KOPT-K1 (cell line): ENCODE results near the gene HMGN1.
A peak's percentile ranks its signal among the peaks of the same experiment; 100 is the strongest.
"Not testable (repeated sequence)": the region's sequence is repeated elsewhere in the genome, so short reads cannot be mapped to it uniquely, and the experiment has no call there.

Experiments used
- H3K27ac ChIP-seq: fragments of 200-600 bp; sonication (generic); 2 replicates; pipeline ENCODE4 v1.5.1; 2016; ENCODE audit warnings: antibody characterized with exemption, mild to moderate bottlenecking, low read depth, low read length; ENCODE audit not compliant: poor library complexity, severe bottlenecking
- H3K36me3 ChIP-seq: fragments of 200-600 bp; sonication (generic); 2 replicates; pipeline ENCODE4 v1.5.1; 2017; ENCODE audit warnings: antibody characterized with exemption, mild to moderate bottlenecking, low read length, moderate library complexity; ENCODE audit not compliant: insufficient read depth
- H3K9me3 ChIP-seq: fragments of 200-600 bp; sonication (generic); 2 replicates; pipeline ENCODE4 v1.5.1; 2017; ENCODE audit warnings: antibody characterized with exemption, low read length, mild to moderate bottlenecking; ENCODE audit not compliant: insufficient read depth, poor library complexity, severe bottlenecking

Gene HMGN1

DNA sequence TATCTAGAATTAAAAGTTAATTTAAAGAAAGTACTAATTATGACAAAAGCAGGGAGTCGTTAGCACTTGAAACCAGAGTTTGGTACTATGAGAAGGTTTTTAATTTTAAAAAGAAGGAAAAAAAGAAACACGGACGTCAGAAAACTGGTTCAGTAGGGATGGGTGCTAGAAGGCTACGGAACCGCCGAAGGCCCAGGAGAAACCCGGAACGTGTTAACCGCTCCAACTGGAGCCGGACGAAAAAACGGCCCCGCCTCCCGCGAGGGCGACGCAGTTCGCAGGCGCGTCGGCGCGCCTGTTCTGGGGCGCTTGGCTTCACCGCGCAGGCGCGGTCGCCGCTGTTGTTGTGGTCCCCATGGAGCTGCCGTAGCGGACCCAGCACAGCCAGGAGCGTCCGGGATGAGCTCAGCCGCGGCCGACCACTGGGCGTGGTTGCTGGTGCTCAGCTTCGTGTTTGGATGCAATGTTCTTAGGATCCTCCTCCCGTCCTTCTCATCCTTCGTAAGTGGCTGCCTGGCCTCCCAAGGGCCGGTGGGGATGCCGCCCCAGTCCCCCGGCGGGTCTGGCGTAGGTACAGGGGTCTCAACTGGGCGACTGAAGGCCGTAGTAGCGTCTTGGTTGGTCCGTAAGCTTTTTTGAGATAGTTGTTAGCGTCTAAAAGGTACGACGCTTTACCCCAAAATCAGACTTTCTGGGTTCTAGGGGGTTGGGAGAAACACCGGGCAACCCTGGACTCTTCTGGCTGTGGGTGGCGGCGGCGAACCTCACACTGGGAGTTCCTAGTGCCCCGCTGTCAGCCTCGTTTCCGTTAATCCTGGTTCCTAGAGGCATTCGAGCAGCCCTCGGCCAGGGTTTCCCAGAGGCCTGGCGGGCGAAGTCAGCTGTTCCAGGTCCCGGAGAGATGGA, 31.4 kb upstream of the HMGN1 start:
- no peaks in the 10 kb centered on the region for H3K9me3 ChIP-seq
- H3K36me3 ChIP-seq, result no peaks in the 10 kb centered on the region
- peak overlapping the region; percentile 52 for H3K27ac ChIP-seq

DNA sequence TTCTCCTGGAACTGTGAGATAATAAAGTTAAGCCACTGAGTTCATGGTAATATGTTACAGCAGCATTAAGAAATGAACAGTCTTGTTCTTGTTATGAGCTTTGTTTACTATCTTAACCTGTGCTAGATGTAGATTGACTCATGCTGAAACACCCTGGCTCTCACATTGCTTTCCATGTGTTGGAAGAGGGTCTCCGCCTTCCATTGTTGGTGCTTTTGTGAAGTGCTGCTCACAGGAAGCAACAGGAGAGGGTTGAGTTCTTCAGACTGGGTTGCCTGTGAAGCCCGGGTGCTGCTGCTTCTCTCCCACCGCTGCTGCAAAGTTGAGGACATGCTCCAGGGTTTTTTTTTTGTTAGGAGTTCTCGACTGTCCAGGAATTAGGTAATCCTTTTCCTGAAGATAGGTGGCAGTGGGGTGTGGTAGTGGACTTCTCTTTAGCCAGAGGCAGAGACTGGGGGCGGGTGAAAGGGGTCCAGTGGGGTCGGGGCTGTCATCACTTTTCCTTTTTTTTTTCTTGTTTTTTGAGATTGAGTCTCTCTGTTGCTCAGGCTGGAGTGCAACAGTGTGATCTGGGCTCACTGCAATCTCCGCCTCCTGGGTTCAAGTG, 28.7 kb upstream of the HMGN1 start:
- Histone ChIP-seq H3K9me3 (no peaks in the 10 kb centered on the region), H3K36me3 (no peaks in the 10 kb centered on the region), H3K27ac (no peak overlapping the region)

DNA sequence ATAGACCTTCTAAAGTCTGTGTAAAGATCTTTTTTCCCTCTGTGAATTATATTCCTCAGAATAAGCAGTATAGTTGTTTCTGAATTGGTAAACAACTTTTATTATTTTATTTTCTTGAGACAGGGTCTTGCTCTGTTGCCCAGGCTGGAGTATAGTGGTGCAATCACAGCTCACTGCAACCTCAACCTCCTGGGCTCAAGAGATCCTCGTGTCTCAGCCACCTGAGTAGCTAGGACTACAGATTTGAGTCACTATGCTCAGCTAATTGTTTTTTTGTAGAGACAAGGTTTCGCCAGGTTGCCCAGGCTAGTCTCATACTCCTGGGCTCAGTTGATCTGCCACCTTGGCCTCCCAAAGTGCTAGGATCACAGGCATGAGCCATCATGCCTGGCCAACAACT, 26.6 kb upstream of the HMGN1 start:
- no peaks in the 10 kb centered on the region for H3K9me3 ChIP-seq
- H3K36me3 ChIP-seq, result no peaks in the 10 kb centered on the region
- no peak overlapping the region for H3K27ac ChIP-seq

DNA sequence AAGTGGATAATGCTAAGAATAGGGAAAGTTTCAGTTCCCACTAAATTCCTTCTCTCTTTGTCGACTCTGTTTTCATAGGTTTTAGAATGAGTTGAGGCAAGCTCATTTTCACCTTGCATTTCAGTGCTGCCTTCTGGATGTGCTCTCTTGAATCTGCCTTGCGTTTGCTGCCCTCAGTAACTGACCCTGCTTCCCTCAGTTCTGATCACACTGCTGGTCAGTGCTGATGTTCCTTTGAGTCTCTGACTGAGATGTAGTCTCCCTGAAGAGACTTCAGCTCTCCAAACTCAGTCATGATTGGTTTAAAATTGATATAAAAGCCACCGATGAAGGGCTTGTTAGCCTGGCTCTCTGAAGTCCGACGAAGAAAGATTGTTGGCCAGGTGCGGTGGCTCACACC, 25.2 kb upstream of the HMGN1 start:
- no peaks in the 10 kb centered on the region for H3K36me3 ChIP-seq
- H3K9me3 ChIP-seq, result no peaks in the 10 kb centered on the region
- H3K27ac ChIP-seq, result no peak overlapping the region

DNA sequence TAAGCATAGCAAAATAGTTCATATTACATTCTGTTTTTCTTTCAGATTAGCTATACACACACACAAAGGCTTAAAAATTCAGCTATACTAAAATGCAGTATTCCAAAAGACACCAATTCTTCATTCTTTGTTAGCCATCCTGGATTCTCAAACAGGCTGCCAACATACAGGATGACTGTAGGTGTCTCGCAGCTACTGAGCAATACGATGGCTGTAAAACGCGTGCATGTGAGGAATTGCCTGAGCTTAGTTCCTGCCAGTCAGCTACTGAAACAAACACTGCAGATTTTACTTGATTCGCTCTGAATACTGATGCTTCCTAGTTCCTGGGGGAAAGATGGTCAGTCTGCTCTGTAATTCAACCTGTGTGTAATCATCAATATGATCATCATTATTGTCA, 24.7 kb upstream of the HMGN1 start:
- Histone ChIP-seq H3K36me3 (no peaks in the 10 kb centered on the region), H3K27ac (no peak overlapping the region)

DNA sequence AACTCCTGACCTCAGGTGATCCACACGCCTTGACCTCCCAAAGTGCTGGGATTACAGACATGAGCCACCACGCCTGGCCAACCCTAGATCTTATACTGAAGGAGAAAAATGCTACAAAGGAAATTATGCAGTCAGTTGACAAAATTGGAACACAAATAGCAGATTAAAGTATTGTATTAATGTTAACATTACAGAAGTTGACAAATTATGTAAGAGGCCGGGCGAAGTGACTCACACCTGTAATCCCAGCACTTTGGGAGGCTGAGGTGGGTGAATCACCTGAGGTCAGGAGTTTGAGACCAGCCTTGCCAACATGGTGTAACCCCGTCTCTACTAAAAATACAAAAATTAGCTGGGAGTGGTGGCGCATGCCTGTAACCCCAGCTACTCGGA, 21.0 kb upstream of the HMGN1 start:
- H3K27ac ChIP-seq, H3K36me3 ChIP-seq: not testable (repeated sequence)
- peaks cover 13% of the 10 kb centered on the region for H3K9me3 ChIP-seq

More for the DNA sequence above, 24.7 kb upstream of the HMGN1 start:
- H3K9me3 ChIP-seq, result no peaks in the 10 kb centered on the region

DNA sequence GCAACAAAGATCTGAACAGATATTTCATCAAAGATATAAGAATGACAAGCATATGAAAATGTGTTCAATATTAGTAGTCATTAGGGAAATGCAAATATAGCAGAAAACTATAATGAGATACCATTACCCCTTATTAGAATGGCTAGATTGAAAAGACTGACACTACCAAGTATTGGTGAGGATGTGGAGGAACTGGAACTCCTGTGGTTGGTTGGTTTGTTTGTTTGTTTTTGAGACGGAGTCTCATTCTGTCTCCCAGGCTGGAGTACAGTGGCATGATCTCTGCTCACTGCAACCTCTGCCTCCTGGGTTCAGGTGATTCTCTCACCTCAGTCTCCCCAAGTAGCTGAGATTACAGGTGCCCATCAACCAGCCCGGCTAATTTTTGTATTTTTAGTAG, 18.9 kb upstream of the HMGN1 start:
- H3K36me3 ChIP-seq, result no peaks in the 10 kb centered on the region
- peaks cover 13% of the 10 kb centered on the region for H3K9me3 ChIP-seq
- no peak overlapping the region for H3K27ac ChIP-seq

DNA sequence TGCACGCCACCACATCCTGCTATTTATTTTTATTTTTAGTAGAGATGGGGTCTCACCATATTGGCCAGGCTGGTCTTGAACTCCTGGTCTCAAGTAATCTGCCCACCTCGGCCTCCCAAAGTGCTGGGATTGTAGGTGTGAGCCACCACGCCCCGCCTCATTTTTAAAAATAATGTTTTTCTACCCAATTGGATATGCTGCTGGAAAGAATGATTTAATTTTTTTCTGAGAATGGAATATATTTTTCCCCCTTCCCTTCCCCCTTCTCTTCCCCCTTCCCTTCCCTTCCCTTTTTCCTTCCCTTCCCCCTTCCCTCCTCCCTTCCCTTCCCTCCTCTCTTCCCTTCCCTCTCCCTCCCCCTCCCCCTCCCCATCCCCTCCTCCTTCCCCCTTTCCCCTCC, 17.7 kb upstream of the HMGN1 start:
- H3K9me3 ChIP-seq, result peaks cover 13% of the 10 kb centered on the region
- H3K36me3 ChIP-seq, result no peaks in the 10 kb centered on the region
- no peak overlapping the region for H3K27ac ChIP-seq

DNA sequence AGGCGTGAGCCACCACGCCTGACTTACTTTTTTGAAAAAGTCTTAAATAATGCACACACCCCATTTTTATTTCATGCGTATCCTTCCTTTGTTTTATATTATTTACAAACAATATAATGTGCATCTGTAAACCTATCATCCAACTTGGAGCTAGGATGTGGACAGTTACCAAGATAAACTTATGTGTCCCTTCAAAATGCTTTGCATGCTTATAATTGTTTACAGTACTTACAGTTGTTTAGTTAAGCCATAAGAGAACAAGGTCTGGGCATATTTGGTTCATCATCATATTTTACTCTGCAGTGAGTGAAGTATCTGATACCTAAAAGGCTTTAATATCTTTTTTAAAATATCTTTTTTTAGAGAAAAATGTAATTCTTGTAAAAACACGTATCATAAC, 16.1 kb upstream of the HMGN1 start:
- Histone ChIP-seq H3K9me3 (peaks cover 13% of the 10 kb centered on the region), H3K36me3 (no peaks in the 10 kb centered on the region), H3K27ac (no peak overlapping the region)

DNA sequence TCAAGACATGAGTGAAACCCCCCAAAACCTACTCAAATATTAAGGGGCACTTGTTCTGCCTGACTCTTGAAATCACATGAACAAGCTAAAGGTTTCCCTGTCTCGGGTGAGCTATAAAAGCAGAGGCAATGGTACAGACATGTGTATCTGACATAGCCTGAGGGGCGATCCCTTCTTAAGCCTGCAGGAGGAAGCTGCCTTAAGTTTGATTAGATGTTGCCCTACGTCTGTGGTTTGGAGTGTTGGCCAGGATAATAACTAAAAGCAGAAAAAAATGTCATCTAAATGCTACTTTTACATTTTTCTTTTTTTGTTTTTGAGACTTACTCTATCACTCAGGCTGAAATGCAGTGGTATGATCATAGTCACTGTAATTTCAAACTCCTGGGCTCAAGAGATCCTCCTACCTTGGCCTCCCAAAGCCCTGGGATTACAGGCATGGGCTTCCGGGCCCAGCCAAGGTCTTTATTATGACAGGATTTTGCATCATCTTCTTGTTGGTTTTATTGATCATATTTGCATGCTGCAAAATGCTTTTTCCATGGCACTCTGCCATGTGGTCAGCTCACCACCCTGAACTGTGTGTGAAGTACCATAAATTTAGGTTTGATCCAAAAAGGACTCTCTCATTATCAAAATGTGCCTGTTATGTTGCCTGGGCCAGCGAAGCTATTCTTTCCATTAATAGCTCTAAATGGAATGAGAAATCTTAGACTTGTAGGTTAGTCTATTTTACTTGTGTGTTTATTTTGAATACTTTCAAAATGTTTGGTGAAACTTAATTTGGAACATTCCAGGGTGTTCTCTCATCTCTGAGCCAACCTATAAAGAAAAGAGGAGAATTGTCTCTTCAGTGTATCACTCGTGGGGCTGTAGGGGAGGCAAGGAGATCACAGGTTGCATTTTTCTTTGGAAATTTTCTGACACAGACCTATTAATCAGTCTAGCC, 15.0 kb upstream of the HMGN1 start:
- no peak overlapping the region for H3K27ac ChIP-seq

DNA sequence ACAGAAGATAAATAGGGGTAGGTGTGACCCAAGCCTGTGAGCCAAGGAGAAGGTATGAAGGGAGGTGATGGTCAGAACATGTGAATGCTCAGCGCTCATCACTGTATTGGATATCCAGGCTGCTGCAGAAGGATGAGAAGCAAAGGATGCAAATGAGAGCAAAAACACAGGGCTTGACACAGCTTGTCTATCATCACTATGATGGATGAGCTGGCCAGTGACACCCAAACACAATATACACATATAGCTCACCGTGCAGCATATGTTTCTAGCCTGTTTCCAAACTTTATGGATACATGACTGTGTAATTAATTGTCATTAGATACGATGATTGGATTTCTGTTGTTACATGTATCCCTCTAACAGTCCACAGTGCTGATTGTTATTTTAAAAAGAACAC, 13.8 kb upstream of the HMGN1 start:
- H3K9me3 ChIP-seq, result peaks cover 8% of the 10 kb centered on the region
- no peaks in the 10 kb centered on the region for H3K36me3 ChIP-seq
- H3K27ac ChIP-seq, result no peak overlapping the region

More for the DNA sequence above, 15.0 kb upstream of the HMGN1 start:
- Histone ChIP-seq H3K9me3 (peaks cover 13% of the 10 kb centered on the region), H3K36me3 (no peaks in the 10 kb centered on the region)

DNA sequence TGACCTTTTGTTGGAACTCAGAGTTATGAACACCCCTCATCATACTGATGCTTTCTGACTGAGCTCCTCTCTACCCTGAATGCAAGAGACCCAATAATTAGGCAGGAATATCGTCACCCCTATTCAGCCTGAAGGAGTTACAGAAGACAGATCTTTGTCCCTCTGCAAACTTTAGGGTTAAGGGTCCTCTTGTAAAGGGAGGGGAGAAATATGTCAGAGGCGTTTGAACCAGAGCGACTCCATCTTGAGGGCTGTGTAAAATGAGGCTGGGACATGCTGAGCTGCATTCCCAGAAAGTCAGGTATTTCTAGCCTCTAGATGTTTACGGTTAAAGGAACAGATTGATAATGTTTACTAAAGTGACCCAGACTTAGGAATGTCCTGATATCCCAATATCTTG, 10.5 kb upstream of the HMGN1 start:
- H3K27ac ChIP-seq, result no peak overlapping the region
- H3K36me3 ChIP-seq, result no peaks in the 10 kb centered on the region
- no peaks in the 10 kb centered on the region for H3K9me3 ChIP-seq

DNA sequence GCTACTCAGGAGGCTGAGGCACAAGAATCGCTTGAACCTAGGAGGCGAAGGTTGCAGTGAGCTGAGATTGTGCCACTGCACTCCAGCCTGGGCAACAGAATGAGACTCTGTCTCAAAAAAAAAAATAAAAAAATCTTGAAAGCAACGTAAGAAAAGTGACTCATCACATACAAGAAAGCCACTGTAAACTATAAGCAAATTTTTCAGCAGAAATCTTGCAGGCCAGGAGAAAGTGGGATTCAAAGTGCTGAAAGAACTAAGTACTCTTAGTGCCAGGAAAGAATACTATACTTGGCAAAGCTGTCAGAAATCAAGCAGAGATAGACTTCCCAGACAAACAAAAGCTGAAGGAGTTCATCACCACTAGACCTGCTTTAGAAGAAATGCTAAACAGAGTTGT, 4.4 kb upstream of the HMGN1 start:
- Histone ChIP-seq H3K9me3 (no peaks in the 10 kb centered on the region), H3K36me3 (no peaks in the 10 kb centered on the region), H3K27ac (no peak overlapping the region)

DNA sequence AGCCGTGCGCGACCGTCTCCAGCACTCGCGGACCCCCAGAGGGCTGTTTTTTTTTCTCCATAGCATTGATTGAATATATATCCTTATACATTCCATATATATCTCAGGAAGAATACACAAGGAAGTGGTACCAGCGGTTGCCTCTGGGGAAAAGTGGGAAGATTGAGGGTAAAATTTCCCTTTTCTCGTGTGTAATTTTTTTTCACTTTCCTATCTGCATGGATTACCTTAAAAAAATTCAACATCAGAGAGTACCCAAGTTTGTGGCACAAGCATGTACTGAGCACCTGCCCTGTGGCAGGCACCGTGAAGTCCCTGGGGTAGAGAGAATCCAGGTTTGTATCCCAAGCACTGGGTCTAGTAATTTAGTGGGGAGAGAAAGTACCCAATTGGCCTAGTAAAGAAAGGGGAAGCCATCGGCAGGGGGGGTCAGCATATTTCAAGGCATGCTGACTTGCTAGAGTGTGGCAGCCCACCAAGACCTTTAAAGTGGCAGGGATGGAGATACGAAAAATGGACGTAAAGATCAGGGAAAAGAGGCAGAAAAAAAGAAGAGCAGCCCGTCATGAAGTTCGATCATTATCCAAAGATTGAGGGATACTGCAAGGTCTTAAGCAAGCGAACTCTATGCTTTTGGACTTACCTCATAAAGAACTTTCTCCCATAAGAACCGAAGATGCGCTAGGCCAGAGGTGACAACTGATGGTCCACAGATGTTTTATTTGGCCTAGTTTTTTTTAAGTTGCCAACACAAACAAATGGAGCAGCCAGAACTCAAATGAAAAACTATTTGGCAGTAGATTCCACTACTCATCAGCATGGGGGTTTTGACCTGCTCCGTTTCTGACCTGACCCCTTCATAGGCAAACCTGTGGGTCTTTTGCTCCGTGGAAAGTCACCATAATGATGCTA, 1.5 kb upstream of the HMGN1 start:
- H3K27ac ChIP-seq, result peak overlapping the region; percentile 89
- peaks cover 26% of the 10 kb centered on the region for H3K36me3 ChIP-seq
- H3K9me3 ChIP-seq, result no peaks in the 10 kb centered on the region
